NT2/D1 (cell line): ENCODE results near the gene MYL4.
"Not testable (repeated sequence)": the region's sequence is repeated elsewhere in the genome, so short reads cannot be mapped to it uniquely, and the experiment has no call there.

ENCODE experiments used
- YY1 ChIP-seq: IDR thresholded peaks from 2 replicates; pipeline ENCODE4 v1.6.1; 2011; ENCODE audit not compliant: insufficient read length, insufficient read depth
- ZNF274 ChIP-seq: IDR thresholded peaks from 2 replicates; pipeline ENCODE4 v1.6.1; 2011; ENCODE audit warnings: mild to moderate bottlenecking, low read depth, low read length

DNA sequence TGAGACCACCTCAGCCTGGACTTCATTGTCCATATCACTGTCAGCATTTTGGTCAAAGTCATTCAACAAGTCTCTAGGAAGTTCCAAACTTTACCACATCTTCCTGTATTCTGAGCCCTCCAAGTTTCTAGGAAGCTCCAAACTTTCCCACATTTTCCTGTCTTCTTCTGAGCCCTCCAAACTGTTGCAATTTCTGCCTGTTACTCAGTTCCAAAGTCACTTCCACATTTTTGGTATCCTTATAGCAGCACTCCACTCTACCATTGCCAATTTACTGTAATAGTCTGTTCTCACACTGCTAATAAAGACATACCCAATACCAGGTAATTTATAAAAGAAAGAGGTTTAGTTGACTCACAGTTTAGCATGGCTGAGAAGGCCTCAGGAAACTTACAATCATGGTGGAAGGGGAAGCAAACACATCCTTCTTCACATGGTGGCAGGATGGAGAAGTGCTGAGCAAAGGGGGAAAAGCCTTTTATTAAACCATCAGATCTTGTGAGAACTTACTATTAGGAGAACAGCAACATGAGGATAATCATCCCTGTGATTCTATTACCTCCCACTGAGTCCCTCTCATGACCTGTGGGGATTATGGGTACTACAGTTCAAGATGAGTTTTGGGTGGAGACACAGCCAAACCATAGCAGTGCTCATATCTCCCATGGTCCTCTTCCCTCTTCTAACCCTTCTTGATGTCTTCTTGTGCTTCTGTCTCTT lies 60.6 kb downstream of the MYL4 start:
- TF ChIP-seq ZNF274, YY1: not testable (repeated sequence)
